Uterus (tissue), 4 donors: ENCODE results near the gene PNMA8A. TPM values are rescaled to one million over a fixed set of nuclear protein-coding genes. Genes with fewer than 3 reads are reported as not detected.
A peak's percentile ranks its signal among the peaks of the same experiment; 100 is the strongest.

Source experiments
- DNase-seq, 2 donors: peaks; one replicate each; pipeline ENCODE4 v3.0.0-alpha.2; 2019 to 2020
- H3K27ac ChIP-seq, 2 donors: fragments of 200-600 bp; sonication (generic); 1 replicate in 1 of 2; 2 replicates in 1 of 2; pipeline ENCODE4 v1.5.1; 2016 to 2018
- H3K27me3 ChIP-seq, 2 donors: fragments of 200-600 bp; sonication (generic); one replicate each; pipeline ENCODE4 v1.5.1; 2018 to 2019; ENCODE audit warnings: control low read depth in 1 of 2
- H3K36me3 ChIP-seq, 2 donors: fragments of 200-600 bp; sonication (generic); one replicate each; pipeline ENCODE4 v1.5.1; 2019; ENCODE audit warnings: control low read depth in 1 of 2
- H3K4me1 ChIP-seq, 2 donors: fragments of 200-600 bp; sonication (generic); one replicate each; pipeline ENCODE4 v1.5.1; 2018 to 2019; ENCODE audit warnings: control low read depth in 1 of 2
- H3K4me3 ChIP-seq, 2 donors: fragments of 200-600 bp; sonication (generic); 1 replicate in 1 of 2; 2 replicates in 1 of 2; pipeline ENCODE4 v1.5.1; 2018 to 2019; ENCODE audit warnings: mild to moderate bottlenecking in 1 of 2
- H3K9me3 ChIP-seq, 2 donors: fragments of 200-600 bp; sonication (generic); one replicate each; pipeline ENCODE4 v1.5.1; 2019; ENCODE audit warnings: control low read depth in 1 of 2
- POLR2A ChIP-seq, 2 donors: fragments of 450-650 bp; IDR thresholded peaks; one replicate each; pipeline ENCODE4 v1.6.1; 2016; ENCODE audit warnings: antibody characterized with exemption in 2 of 2, mild to moderate bottlenecking in 1 of 2, moderate library complexity in 1 of 2
- intact Hi-C: fragments of 100-400 bp; cut with DNase I; formaldehyde crosslinking; loops from one replicate; pipeline ENCODE4 v1.15.1; 2023; ENCODE audit warnings: low total_unique reads
- total RNA-seq, 4 donors: library from RNA; depleted of rRNA in 3 of 4; stranded (reverse); fragments of >200 nt in 3 of 4; gene quantifications; one replicate each; pipeline versions ENCODE4 v1.1.0 to v1.2.4, GENCODE V29; 2014 to 2023
- TF ChIP-seq, protein P1 (sequence below), 4 experiments: fragments of 200-600 bp in 2 of 4; fragments of 450-650 bp in 2 of 4; sonication (generic) in 2 of 4; IDR thresholded peaks; one replicate each; pipeline ENCODE4 v1.5.1; 2016 to 2019; ENCODE audit warnings: antibody characterized with exemption in 4 of 4, mild to moderate bottlenecking in 2 of 4, moderate library complexity in 1 of 4
- donor health status: DM: yes; HTN: yes; CAD: no.

Gene PNMA8A, protein sequence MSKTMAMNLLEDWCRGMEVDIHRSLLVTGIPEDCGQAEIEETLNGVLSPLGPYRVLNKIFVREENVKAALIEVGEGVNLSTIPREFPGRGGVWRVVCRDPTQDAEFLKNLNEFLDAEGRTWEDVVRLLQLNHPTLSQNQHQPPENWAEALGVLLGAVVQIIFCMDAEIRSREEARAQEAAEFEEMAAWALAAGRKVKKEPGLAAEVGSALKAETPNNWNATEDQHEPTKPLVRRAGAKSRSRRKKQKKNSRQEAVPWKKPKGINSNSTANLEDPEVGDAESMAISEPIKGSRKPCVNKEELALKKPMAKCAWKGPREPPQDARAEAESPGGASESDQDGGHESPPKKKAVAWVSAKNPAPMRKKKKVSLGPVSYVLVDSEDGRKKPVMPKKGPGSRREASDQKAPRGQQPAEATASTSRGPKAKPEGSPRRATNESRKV
- 10 to 100 TPM in 3 of 4 donors, 1 to 10 TPM in 1; 8.7 to 69.7 (median 16.1) TPM for total RNA-seq

DNA sequence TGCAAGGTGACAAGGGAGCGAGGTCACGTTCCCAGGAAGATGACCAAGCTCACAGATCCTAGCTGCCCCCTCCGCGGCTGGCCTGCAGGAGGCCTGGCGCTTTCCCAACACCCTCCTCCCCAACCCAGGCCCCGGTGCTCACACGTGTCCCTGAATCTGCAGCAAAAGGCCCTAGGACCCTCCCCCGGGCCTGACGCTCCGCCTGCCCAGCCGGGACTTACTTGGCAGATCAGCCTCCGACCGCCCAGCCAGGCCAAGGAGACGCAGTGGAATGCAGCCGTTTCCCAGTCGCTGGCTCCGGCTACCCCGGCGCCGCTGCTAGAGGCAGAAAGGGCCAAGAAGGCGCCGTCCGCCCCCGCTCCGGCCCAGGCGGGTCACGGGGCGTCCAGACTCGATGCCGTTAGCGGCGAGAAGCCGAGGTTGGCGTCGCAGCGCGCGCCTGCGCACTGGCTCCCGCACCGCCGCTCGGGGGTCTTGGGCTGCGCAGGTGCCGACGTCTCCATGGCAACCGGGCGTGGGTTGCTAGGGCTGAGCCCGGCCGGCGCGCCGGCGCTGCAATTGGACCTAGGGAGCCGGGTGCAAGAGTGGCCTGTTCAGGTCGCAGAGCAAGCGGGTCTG lies at the start of gene PNMA8A:
PNMA8A (minus strand) TSS at position 448 of the 618 bp plus-strand sequence. CDS start 528 bp downstream, outside the sequence.
- no peaks in the 10 kb centered on the region for H3K9me3 ChIP-seq
- no peaks in the 10 kb centered on the region for H3K4me1 ChIP-seq
- H3K27me3 ChIP-seq: no peaks in the 10 kb centered on the region
- H3K27ac ChIP-seq: peak within 1 kb of the TSS; percentile 70 to 78
- H3K4me3 ChIP-seq: peak within 1 kb of the TSS; percentile 13 to 46
- intact Hi-C loops: no loop called here
- peak; percentile 68 to 91 for DNase-seq
- H3K36me3 ChIP-seq: no peaks in the 10 kb centered on the region
- TF ChIP-seq POLR2A (IDR thresholded peaks at IDR 0.05): peak in 1 of 2 donors; percentile 49
- TF ChIP-seq, protein P1, sequence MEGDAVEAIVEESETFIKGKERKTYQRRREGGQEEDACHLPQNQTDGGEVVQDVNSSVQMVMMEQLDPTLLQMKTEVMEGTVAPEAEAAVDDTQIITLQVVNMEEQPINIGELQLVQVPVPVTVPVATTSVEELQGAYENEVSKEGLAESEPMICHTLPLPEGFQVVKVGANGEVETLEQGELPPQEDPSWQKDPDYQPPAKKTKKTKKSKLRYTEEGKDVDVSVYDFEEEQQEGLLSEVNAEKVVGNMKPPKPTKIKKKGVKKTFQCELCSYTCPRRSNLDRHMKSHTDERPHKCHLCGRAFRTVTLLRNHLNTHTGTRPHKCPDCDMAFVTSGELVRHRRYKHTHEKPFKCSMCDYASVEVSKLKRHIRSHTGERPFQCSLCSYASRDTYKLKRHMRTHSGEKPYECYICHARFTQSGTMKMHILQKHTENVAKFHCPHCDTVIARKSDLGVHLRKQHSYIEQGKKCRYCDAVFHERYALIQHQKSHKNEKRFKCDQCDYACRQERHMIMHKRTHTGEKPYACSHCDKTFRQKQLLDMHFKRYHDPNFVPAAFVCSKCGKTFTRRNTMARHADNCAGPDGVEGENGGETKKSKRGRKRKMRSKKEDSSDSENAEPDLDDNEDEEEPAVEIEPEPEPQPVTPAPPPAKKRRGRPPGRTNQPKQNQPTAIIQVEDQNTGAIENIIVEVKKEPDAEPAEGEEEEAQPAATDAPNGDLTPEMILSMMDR (IDR thresholded peaks at IDR 0.05): no peak

DNA sequence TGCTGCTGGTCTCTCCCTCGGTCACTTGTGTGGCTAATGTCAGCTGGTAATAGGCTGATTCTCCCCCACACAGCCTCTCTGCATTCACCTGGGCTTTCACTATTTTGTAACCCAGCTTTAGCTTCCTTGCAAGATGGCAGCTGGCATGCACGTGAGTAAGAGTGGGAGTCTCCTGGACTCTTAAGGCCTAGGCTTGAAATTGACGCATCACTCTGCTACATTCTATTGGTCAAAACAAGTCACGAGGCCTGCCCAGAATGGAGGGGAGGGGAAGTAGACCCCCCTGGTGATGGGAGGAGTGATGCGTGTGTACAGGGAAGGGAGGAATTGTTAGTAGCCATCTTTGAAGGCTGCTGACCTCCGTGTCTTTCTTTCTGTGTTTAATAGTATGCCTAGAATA lies 49.3 kb upstream of the PNMA8A start:
- no peaks in the 10 kb centered on the region for H3K9me3 ChIP-seq
- H3K27me3 ChIP-seq: no peaks in the 10 kb centered on the region
- no peak overlapping the region for H3K27ac ChIP-seq
- no peaks in the 10 kb centered on the region for H3K36me3 ChIP-seq
- H3K4me3 ChIP-seq: no peak overlapping the region
- intact Hi-C loops: no loop called here
- TF ChIP-seq, protein P1 (IDR thresholded peaks at IDR 0.05): no peak
- TF ChIP-seq POLR2A (IDR thresholded peaks at IDR 0.05): no peak
- no peak for DNase-seq
- no peaks in the 10 kb centered on the region for H3K4me1 ChIP-seq

DNA sequence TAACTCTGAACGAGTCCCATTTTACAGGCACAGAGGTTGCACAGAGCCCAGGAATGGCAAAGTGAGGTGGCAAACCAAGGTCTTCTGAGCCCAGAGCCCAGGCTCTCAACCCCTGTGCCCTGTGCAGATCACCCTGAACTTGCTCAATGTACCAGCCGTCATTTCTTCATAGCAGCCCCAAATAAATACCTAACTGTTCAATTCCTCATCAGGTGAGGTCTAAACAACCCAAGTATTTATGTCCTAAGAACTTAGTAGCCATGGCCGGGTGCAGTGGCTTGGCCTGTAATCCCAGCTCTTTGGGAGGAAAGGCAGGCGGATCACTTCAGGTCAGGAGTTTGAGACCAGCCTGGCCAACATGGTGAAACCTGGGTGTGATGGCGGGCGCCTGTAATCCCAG lies 46.1 kb upstream of the PNMA8A start:
- no peaks in the 10 kb centered on the region for H3K36me3 ChIP-seq
- no peak for DNase-seq
- no peak overlapping the region for H3K4me3 ChIP-seq
- intact Hi-C loops: no loop called here
- no peaks in the 10 kb centered on the region for H3K27me3 ChIP-seq
- H3K4me1 ChIP-seq: peaks cover 0 to 3% of the 10 kb centered on the region in 2 donors
- H3K27ac ChIP-seq: no peak overlapping the region
- TF ChIP-seq, protein P1 (IDR thresholded peaks at IDR 0.05): no peak
- TF ChIP-seq POLR2A (IDR thresholded peaks at IDR 0.05): no peak
- no peaks in the 10 kb centered on the region for H3K9me3 ChIP-seq

DNA sequence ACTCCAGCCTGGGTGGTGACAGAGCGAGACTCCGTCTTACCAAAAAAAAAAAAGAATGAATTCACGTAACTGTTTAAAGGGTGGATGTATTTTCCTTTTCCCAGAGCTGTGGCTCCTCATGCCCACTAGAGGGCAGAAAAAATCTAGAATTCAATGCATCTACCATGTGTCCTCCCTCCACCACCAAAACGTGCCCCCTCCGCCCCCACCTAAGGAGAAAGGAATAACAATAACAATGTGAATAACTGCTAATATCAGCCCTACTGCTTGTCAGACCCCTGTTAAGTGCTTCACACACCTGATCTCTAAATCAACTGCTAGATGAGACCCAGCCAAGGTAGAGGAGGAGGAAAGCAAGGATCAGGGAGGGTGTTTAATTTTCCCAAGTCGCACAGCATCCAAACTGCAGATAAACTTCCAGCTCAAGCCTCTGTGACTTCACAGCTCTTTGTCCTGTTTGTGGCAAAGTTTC lies 44.6 kb upstream of the PNMA8A start:
- Histone ChIP-seq H3K4me1 (peaks cover 0 to 3% of the 10 kb centered on the region in 2 donors), H3K27me3 (no peaks in the 10 kb centered on the region), H3K4me3 (no peak overlapping the region), H3K27ac (no peak overlapping the region), H3K36me3 (no peaks in the 10 kb centered on the region), H3K9me3 (no peaks in the 10 kb centered on the region)
- TF ChIP-seq, protein P1 (IDR thresholded peaks at IDR 0.05): peak; percentile 33 to 52 (median 45)
- TF ChIP-seq POLR2A (IDR thresholded peaks at IDR 0.05): no peak
- DNase-seq: no peak
- intact Hi-C loops: no loop called here

DNA sequence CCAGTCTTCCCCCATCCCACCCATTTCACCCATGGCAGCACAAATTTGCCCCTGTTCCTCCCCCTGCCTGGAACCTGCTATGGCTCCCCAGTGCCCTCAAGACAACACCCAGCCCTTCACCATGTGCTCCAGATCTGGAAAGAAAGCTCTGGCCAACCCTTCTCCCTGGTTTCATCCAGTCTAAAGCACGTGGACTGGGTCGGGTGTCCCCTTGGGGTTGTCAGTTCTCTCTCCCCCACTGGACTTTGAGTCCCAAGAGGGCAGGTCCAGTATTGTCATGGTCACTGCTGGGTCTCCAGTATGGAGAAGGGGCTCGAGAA lies 43.9 kb upstream of the PNMA8A start:
- H3K4me1 ChIP-seq: peaks cover 0 to 3% of the 10 kb centered on the region in 2 donors
- TF ChIP-seq, protein P1 (IDR thresholded peaks at IDR 0.05): no peak
- no peak for TF ChIP-seq POLR2A (IDR thresholded peaks at IDR 0.05)
- no peak overlapping the region for H3K4me3 ChIP-seq
- no peaks in the 10 kb centered on the region for H3K9me3 ChIP-seq
- H3K27ac ChIP-seq: no peak overlapping the region
- H3K36me3 ChIP-seq: no peaks in the 10 kb centered on the region
- no peaks in the 10 kb centered on the region for H3K27me3 ChIP-seq
- DNase-seq: no peak
- intact Hi-C loops: no loop called here
